ENCODE results near the gene CA7. TPM values are rescaled to one million over a fixed set of nuclear protein-coding genes. Genes with fewer than 3 reads are reported as not detected.

Gene CA7
- 3.4 and 4.2 TPM in 2 replicates for total RNA-seq
- 1.0 TPM for polyA plus RNA-seq (2012)

GRCh38 chr16:66844342-66845079, at the start of gene CA7:
TSS of gene CA7 (plus strand) at chr16:66844414. CDS start at chr16:66844488, 74 bp downstream.
- DNase-seq (ENCODE audit: low read depth) = no peak

GRCh38 chr16:66798161-66798560, 46.1 kb upstream of the CA7 start:
- DNase-seq (ENCODE audit: low read depth) = peak; percentile 2

- no peak for DNase-seq (ENCODE audit: low read depth)
These were observed 43.4 kb upstream of the CA7 start for GRCh38 chr16:66800856-66801255.

GRCh38 chr16:66801320-66802105, 42.7 kb upstream of the CA7 start, which contains the start of gene TERB1:
TSS of gene TERB1 (minus strand) at chr16:66801584. CDS start at chr16:66796798, 4,786 bp downstream.
- DNase-seq (ENCODE audit: low read depth) = no peak

- no peak for DNase-seq (ENCODE audit: low read depth)
These were observed 42.1 kb upstream of the CA7 start for GRCh38 chr16:66802159-66802558.

GRCh38 chr16:66809765-66810164, 34.4 kb upstream of the CA7 start:
- no peak for DNase-seq (ENCODE audit: low read depth)

GRCh38 chr16:66810391-66810790, 33.8 kb upstream of the CA7 start:
- DNase-seq (ENCODE audit: low read depth) = no peak

GRCh38 chr16:66811043-66811442, 33.2 kb upstream of the CA7 start:
- no peak for DNase-seq (ENCODE audit: low read depth)

GRCh38 chr16:66814734-66815133, 29.5 kb upstream of the CA7 start:
- no peak for DNase-seq (ENCODE audit: low read depth)

GRCh38 chr16:66824006-66824405, 20.2 kb upstream of the CA7 start:
- no peak for DNase-seq (ENCODE audit: low read depth)

- peak; percentile 89 for DNase-seq (ENCODE audit: low read depth)
These were observed 13.5 kb upstream of the CA7 start, which contains the start of gene NAE1 for GRCh38 chr16:66830422-66831404. TSS of gene NAE1 (minus strand) at chr16:66830976. CDS start at chr16:66830899, 77 bp downstream.

- DNase-seq (ENCODE audit: low read depth) = no peak
These were observed 12.0 kb upstream of the CA7 start for GRCh38 chr16:66832190-66832589.

GRCh38 chr16:66832661-66833305, 11.4 kb upstream of the CA7 start:
- DNase-seq (ENCODE audit: low read depth) = peak; percentile 38

GRCh38 chr16:66834746-66835145, 9.5 kb upstream of the CA7 start:
- no peak for DNase-seq (ENCODE audit: low read depth)

GRCh38 chr16:66840883-66841282, 3.3 kb upstream of the CA7 start:
- no peak for DNase-seq (ENCODE audit: low read depth)

GRCh38 chr16:66841366-66841765, 2.8 kb upstream of the CA7 start:
- no peak for DNase-seq (ENCODE audit: low read depth)

GRCh38 chr16:66842765-66843164, 1.4 kb upstream of the CA7 start:
- DNase-seq (ENCODE audit: low read depth) = peak; percentile 77

- DNase-seq (ENCODE audit: low read depth) = no peak
These were observed 1.0 kb upstream of the CA7 start for GRCh38 chr16:66843191-66843590.

GRCh38 chr16:66844009-66844341, 239 bp upstream of the CA7 start:
- DNase-seq (ENCODE audit: low read depth) = no peak

GRCh38 chr16:66845080-66845410, 831 bp downstream of the CA7 start:
- DNase-seq (ENCODE audit: low read depth) = no peak

- peak; percentile 94 for DNase-seq (ENCODE audit: low read depth)
These were observed 1.6 kb downstream of the CA7 start for GRCh38 chr16:66845791-66846221.
